K562 (cell line): Measurements from ENCODE around the gene MAST4. TPM values are rescaled to one million over a fixed set of nuclear protein-coding genes. Genes with fewer than 3 reads are reported as not detected.

Source experiments
- ATAC-seq: fragments of 200-7000 bp; cut with Tn5 transposase; 3 replicates; pipeline ENCODE4 v1.9.1; 2020; ENCODE audit warnings: moderate library complexity
- BruUV-seq: library from RNA; stranded (reverse); fragments of 400-500 nt; replicated peaks from 2 replicates; lab custom pipeline; 2021; lab: Mats Ljungman, UMichigan
- CTCF ChIA-PET: fragments of 300-600 bp; formaldehyde crosslinking; extraction: SDS; loops from one replicate; lab custom pipeline; 2021; ENCODE audit warnings: low intra/inter-chr PET ratio; lab: Yijun Ruan, JAX
- POLR2A ChIA-PET: fragments of 300-600, 350-650 bp; sonication (Branson Sonifier 250); formaldehyde crosslinking; extraction: SDS; loops from one replicate; lab custom pipeline; 2021; ENCODE audit warnings: antibody characterized with exemption, inconsistent platforms; lab: Yijun Ruan, JAX
- DNase-seq, 4 experiments: peaks; one replicate each; pipeline versions ENCODE4 v3.0.0 to v3.0.0-alpha.2; 2011 to 2018; ENCODE audit warnings: low spot score in 3 of 4, mixed read lengths in 3 of 4; ENCODE audit errors: extremely low read depth in 1 of 4
- FAIRE-seq: peaks from 2 replicates; lab custom pipeline; 2011; peaks lifted over from hg19 to GRCh38; lab: Jason Lieb, UNC
- H2AFZ ChIP-seq: 2 replicates; pipeline ENCODE4 v1.6.0; 2011; ENCODE audit warnings: low read depth, low read length, control low read depth, inconsistent platforms
- H3K27ac ChIP-seq: fragments of 200-600 bp; 3 replicates; pipeline ENCODE4 v1.8.0; 2011; ENCODE audit warnings: low read depth, mild to moderate bottlenecking, control low read depth, inconsistent platforms, low read length, moderate library complexity, mixed read lengths; ENCODE audit errors: extremely low read depth
- H3K27me3 ChIP-seq, 2 experiments: fragments of 300-600 bp in 1 of 2; 2 replicates in 1 of 2; 3 replicates in 1 of 2; pipeline versions ENCODE4 v1.6.0 to v1.8.0; 2011; ENCODE audit warnings: inconsistent platforms in 2 of 2, low read length in 2 of 2, mild to moderate bottlenecking in 1 of 2, mixed read lengths in 1 of 2, moderate library complexity in 1 of 2; ENCODE audit not compliant: control insufficient read depth in 2 of 2, insufficient read depth in 2 of 2
- H3K36me3 ChIP-seq: fragments of 300-600 bp; 3 replicates; pipeline ENCODE4 v1.8.0; 2011; ENCODE audit warnings: mild to moderate bottlenecking, low read length, inconsistent platforms; ENCODE audit not compliant: control insufficient read depth, insufficient read depth
- H3K4me1 ChIP-seq, 2 experiments: fragments of 200-600 bp in 1 of 2; replicated peaks in 1 of 2; 2 replicates in 1 of 2; 3 replicates in 1 of 2; pipeline versions ENCODE4 v1.5.1 to v1.8.0; 2011; ENCODE audit warnings: inconsistent platforms in 2 of 2, low read length in 2 of 2, mild to moderate bottlenecking in 1 of 2, mixed read lengths in 1 of 2, moderate library complexity in 1 of 2; ENCODE audit not compliant: control insufficient read depth in 2 of 2, insufficient read depth in 2 of 2
- H3K4me2 ChIP-seq: 2 replicates; pipeline ENCODE4 v1.6.1; 2011; ENCODE audit warnings: low read length, control low read depth, inconsistent platforms, mixed read lengths; ENCODE audit not compliant: insufficient read depth
- H3K4me3 ChIP-seq: fragments of 200-600 bp; sonication (generic), shearing (Covaris generic); 2 replicates; pipeline ENCODE4 v1.5.1; 2016; ENCODE audit warnings: control low read depth, inconsistent platforms
- H3K79me2 ChIP-seq: fragments of 200-600 bp; 3 replicates; pipeline ENCODE4 v1.8.0; 2011; ENCODE audit warnings: low read length, inconsistent platforms; ENCODE audit not compliant: control insufficient read depth, insufficient read depth
- H3K9ac ChIP-seq, 2 experiments: 2 replicates each; pipeline versions ENCODE4 v1.6.0 to v1.6.1; 2011; ENCODE audit warnings: low read depth in 2 of 2, low read length in 2 of 2, control low read depth in 1 of 2, inconsistent platforms in 1 of 2, mild to moderate bottlenecking in 1 of 2, mixed read lengths in 1 of 2; ENCODE audit not compliant: insufficient read depth in 1 of 2
- H3K9me1 ChIP-seq: one replicate; pipeline ENCODE4 v1.6.0; 2011; ENCODE audit warnings: inconsistent platforms, mild to moderate bottlenecking, low read length, moderate library complexity; ENCODE audit not compliant: control insufficient read depth, insufficient read depth
- H3K9me3 ChIP-seq: replicated peaks from 2 replicates; pipeline ENCODE4 v1.5.1; 2011; ENCODE audit warnings: low read depth, low read length, inconsistent platforms; ENCODE audit not compliant: control insufficient read depth, insufficient read depth
- H4K20me1 ChIP-seq: replicated peaks from 2 replicates; pipeline ENCODE4 v1.6.1; 2011; ENCODE audit warnings: low read length, inconsistent platforms, mixed read lengths; ENCODE audit not compliant: control insufficient read depth, insufficient read depth
- E2F3 ChIP-seq: fragments of 250-450 bp; sonication (Bioruptor Pico); IDR thresholded peaks from 2 replicates; pipeline ENCODE4 v1.4.0; 2020; ENCODE audit warnings: mild to moderate bottlenecking
- MAZ ChIP-seq, 2 experiments: fragments of 450-650 bp in 1 of 2; sonication (generic) in 1 of 2; formaldehyde crosslinking; IDR thresholded peaks in 1 of 2; conservative IDR thresholded peaks in 1 of 2; 2 replicates each; pipeline versions ENCODE4 v1.4.0 to v1.5.0; 2020; ENCODE audit warnings: mild to moderate bottlenecking in 1 of 2, missing genetic modification reagents in 1 of 2
- MBD2 ChIP-seq: sonication (generic); IDR thresholded peaks from 2 replicates; pipeline ENCODE4 v1.6.1; 2016; ENCODE audit warnings: low read depth, borderline replicate concordance
- MXI1 ChIP-seq: IDR thresholded peaks from 2 replicates; pipeline ENCODE4 v1.6.1; 2011; ENCODE audit warnings: low read depth, mild to moderate bottlenecking, improper control_type of control experiment, low read length
- PKNOX1 ChIP-seq: fragments of 450-650 bp; IDR thresholded peaks from 2 replicates; pipeline ENCODE4 v1.6.1; 2016
- POLR2B ChIP-seq: fragments of 450-650 bp; IDR thresholded peaks from 2 replicates; pipeline ENCODE4 v1.6.1; 2018; ENCODE audit warnings: low read depth; ENCODE audit not compliant: partially characterized antibody
- RCOR1 ChIP-seq, 2 experiments: IDR thresholded peaks; 2 replicates each; pipeline ENCODE4 v1.6.1; 2012; ENCODE audit warnings: low read depth in 2 of 2, low read length in 2 of 2, borderline replicate concordance in 1 of 2, improper control_type of control experiment in 1 of 2
- SNRNP70 ChIP-seq: fragments of 200-400 bp; formaldehyde crosslinking; optimal IDR thresholded peaks from 2 replicates; pipeline ENCODE3; 2017; ENCODE audit warnings: low read depth, low read length
- U2AF1 ChIP-seq: fragments of 200-400 bp; formaldehyde crosslinking; optimal IDR thresholded peaks from 2 replicates; pipeline ENCODE3; 2017; ENCODE audit warnings: mild to moderate bottlenecking, low read depth, low read length, moderate library complexity
- WGBS: fragments of 100-300 bp; shearing (Covaris generic); methylation state at CpG from one replicate; pipeline ENCODE4 v1.1.6; 2016; ENCODE audit warnings: low coverage, mixed read lengths; ENCODE audit not compliant: insufficient coverage; ENCODE audit errors: missing lambda C conversion rate; 5-methylcytosine and 5-hydroxymethylcytosine counted together
- in situ Hi-C: fragments of 300-500 bp; cut with MboI; formaldehyde crosslinking; loops from 4 replicates; pipeline ENCODE4 v1.15.0; 2018; ENCODE audit warnings: inconsistent platforms, mixed read lengths
- intact Hi-C: fragments of 100-400 bp; cut with micrococcal nuclease; formaldehyde crosslinking; loops from 2 replicates; pipeline ENCODE4 v1.14.2; 2022
- polyA plus RNA-seq, 8 experiments: library from polyadenylated mRNA; depleted of rRNA in 4 of 8; stranded (reverse) in 5 of 8; unstranded in 3 of 8; fragments of >200 nt; fragmentation: Nextera tagmentation in 2 of 8; fragmentation: Illumina TruSeq in 1 of 8; extraction: Ambion mirVana in 2 of 8; extraction: Trizol in 1 of 8; gene quantifications; 2 replicates each; pipeline versions ENCODE4 v1.2.1 to v1.2.3, GENCODE V29; 2011 to 2014; ENCODE audit warnings: inconsistent platforms in 1 of 8, missing spikeins in 1 of 8
- total RNA-seq, 7 experiments: library from RNA; depleted of rRNA in 6 of 7; stranded (reverse); fragments of >200 nt in 6 of 7; fragmentation: Illumina TruSeq in 2 of 7; extraction: Trizol in 2 of 7; gene quantifications; 2 replicates each; pipeline versions ENCODE4 v1.2.1 to v1.2.3, GENCODE V29; 2011 to 2021; ENCODE audit warnings: low replicate concordance in 1 of 7

MAST4 gene
- total and polyA plus RNA-seq, 9 of the 15 experiments (the other 6 are each of a cell fraction or from before 2014, with no cell fraction given), result 0.88 to 10.1 (median 5.2) TPM

DNA sequence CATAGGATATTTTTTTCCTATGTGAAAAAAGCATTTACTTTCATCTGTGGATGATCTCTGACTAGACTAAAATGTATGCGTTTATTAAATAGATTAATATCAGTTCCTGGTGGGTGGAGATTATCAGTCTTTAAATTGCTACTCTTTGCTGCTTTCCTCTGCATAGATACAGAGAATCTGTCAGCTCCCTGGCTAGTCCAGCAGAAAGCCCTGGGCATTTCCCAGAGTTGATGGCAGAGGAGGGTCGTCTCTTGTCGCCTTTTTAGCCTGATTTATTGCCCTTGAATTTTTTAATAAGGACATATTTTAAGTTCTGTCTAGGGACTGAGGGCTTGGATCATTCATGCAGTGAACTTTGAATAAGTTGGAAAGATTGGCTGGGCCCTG is 434.9 kb downstream of the MAST4 start:
- H3K36me3 ChIP-seq, result no peaks in the 10 kb centered on the region
- no peak overlapping the region for H3K4me2 ChIP-seq
- no peak overlapping the region for H3K9ac ChIP-seq
- no peaks in the 10 kb centered on the region for H3K27me3 ChIP-seq
- H3K9me3 ChIP-seq, result no peaks in the 10 kb centered on the region
- DNase-seq (no peak), ATAC-seq (no peak), FAIRE-seq (no peak)
- no peaks in the 10 kb centered on the region for H3K9me1 ChIP-seq
- intact Hi-C loops (no loop called here), in situ Hi-C loops (no loop called here)
- WGBS, result 37% methylated on average over 3 of the region's 3 CpGs
- CTCF ChIA-PET, result no interaction called here
- peaks cover 0 to 11% of the 10 kb centered on the region in 2 experiments; a peak in 3 of 5 replicates for H3K4me1 ChIP-seq
- H2AFZ ChIP-seq, result no peak overlapping the region
- H3K79me2 ChIP-seq, result 0 out of 3 replicates have a peak, but pooled peaks cover 3% of the 10 kb centered on the region
- TF ChIP-seq U2AF1 (no peak), POLR2B (no peak), MAZ (CRISPR knock-in tag; conservative IDR thresholded peaks at IDR 0.05 in 1 of 2, IDR thresholded peaks at IDR 0.05 in 1 of 2) (no peak), MXI1 (no peak), MBD2 (no peak), RCOR1 (IDR thresholded peaks at IDR 0.05; ENCODE audit: borderline replicate concordance in 1 of 2, low read depth in 2 of 2, low read length in 2 of 2) (no peak), E2F3 (CRISPR knock-in tag) (no peak), PKNOX1 (no peak), SNRNP70 (no peak)
- no peak overlapping the region for H3K27ac ChIP-seq
- no TSS peak for BruUV-seq
- no peak overlapping the region for H3K4me3 ChIP-seq
- H4K20me1 ChIP-seq, result 0 out of 2 replicates have a peak, but pooled peaks cover 6% of the 10 kb centered on the region
- POLR2A ChIA-PET, result interaction anchor here (1.6 kb wide), 1 partner anchor 19 kb away, joined by 3 read pairs; no protein-coding TSS in a partner anchor
